Measurements from ENCODE around the gene GFPT1.

GFPT1 gene

DNA sequence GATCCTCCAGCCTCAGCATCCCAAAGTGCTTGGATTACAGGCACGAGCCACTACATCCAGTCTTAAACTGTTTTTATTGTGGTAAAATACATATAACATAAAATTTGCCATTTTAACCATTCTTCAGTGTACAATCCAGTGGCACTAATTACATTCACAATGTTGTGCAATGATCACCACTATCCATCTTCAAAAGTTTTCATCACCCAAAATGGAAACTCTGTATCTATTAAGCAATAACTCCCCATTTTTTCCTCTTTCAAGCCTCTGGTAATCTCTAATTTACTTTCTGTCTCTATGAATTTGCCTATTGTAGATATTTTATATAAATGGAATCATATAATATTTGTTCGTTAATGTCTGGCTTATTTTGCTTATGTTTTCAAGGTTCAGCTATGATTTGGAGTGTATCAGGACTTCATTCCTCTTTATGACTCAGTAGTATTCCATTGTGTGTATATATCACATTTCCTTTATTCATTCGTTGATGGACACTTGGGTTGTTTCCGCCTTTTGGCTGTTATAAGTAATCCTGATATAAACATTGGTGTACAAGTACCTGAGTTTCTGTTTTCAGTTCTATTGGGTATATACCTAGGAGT is 71.8 kb downstream of the GFPT1 start:
- DNase-seq, result no peak
- no peaks in the 10 kb centered on the region for H3K36me3 ChIP-seq
- H3K27me3 ChIP-seq, result no peaks in the 10 kb centered on the region
- H3K4me1 ChIP-seq, result no peaks in the 10 kb centered on the region
- TF ChIP-seq, protein P1, sequence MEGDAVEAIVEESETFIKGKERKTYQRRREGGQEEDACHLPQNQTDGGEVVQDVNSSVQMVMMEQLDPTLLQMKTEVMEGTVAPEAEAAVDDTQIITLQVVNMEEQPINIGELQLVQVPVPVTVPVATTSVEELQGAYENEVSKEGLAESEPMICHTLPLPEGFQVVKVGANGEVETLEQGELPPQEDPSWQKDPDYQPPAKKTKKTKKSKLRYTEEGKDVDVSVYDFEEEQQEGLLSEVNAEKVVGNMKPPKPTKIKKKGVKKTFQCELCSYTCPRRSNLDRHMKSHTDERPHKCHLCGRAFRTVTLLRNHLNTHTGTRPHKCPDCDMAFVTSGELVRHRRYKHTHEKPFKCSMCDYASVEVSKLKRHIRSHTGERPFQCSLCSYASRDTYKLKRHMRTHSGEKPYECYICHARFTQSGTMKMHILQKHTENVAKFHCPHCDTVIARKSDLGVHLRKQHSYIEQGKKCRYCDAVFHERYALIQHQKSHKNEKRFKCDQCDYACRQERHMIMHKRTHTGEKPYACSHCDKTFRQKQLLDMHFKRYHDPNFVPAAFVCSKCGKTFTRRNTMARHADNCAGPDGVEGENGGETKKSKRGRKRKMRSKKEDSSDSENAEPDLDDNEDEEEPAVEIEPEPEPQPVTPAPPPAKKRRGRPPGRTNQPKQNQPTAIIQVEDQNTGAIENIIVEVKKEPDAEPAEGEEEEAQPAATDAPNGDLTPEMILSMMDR (IDR thresholded peaks at IDR 0.05; ENCODE audit: low read depth, low read length), result no peak
- H3K4me3 ChIP-seq (ENCODE audit: low read depth, low read length), result no peak overlapping the region
- no peaks in the 10 kb centered on the region for H3K9me3 ChIP-seq

DNA sequence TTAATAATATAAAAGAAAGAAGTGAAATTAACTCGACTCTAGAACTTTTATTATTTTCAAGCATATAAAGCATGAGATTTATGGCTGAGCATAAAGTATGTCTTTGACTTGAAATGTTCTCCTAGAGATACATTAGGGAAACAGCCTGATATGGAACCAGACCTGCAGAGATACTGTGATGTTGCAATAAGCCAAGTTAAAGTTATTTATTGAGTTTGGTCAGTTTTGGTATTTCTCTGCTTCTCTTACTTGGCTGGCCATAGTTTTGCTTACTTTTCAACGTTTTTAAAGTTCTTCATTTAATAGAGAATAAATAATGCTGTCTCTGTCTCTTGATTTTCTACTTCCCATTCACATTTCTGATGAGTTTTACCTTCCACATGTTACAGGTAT is 76.0 kb downstream of the GFPT1 start:
- no peak for DNase-seq
- TF ChIP-seq, protein P1 (IDR thresholded peaks at IDR 0.05; ENCODE audit: low read depth, low read length), result no peak
- no peaks in the 10 kb centered on the region for H3K4me1 ChIP-seq
- no peak overlapping the region for H3K4me3 ChIP-seq (ENCODE audit: low read depth, low read length)
- no peaks in the 10 kb centered on the region for H3K36me3 ChIP-seq
- H3K9me3 ChIP-seq, result no peaks in the 10 kb centered on the region
- H3K27me3 ChIP-seq, result peaks cover 6% of the 10 kb centered on the region; the same call in 1 of the 2 replicates

DNA sequence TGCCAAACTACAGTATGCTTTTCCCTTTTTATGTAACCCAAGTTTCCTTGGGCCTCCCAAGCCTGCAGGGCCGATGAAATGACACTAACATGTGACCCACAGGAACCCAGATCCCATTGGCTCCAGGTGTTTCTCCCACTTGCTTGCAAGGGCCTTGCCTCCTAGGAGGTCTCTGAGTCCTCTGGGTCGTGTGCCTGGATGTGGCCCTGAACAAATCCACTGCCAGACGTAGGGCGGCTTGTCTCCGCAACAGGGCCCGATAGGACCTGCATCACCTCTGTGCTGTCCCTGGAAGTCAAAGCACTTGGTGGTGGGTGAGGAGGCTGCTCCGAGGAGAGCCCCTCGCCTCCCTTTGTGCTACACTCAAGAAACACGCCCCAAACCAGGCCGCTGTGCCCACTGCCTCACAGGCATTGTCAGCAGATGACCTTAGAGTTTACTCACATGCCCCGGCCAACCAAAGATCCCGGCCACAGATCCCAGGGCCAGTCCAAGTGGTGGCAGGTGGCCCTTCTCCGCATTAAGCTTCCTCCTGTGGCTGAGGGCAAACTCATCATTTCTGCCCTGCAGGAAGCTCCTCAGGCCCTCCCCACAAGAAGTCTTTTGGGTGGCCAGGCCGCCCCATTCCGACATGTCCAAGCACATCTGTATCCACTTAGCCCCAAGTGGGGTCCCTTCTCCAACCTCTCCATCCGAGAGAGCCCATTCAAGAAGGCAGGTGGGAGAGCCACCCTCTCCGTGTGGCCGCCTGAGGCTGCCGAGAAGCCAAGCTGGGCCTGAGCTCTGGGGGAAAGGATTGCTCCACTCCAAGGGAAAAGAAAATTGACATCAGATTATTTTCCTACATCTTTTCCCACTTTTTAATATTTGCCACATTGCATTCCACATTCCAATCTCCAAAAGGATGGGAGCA is 76.7 kb downstream of the GFPT1 start:
- no peak overlapping the region for H3K4me3 ChIP-seq (ENCODE audit: low read depth, low read length)
- no peaks in the 10 kb centered on the region for H3K9me3 ChIP-seq
- no peak for DNase-seq
- no peaks in the 10 kb centered on the region for H3K4me1 ChIP-seq
- TF ChIP-seq, protein P1 (IDR thresholded peaks at IDR 0.05; ENCODE audit: low read depth, low read length), result no peak
- peaks cover 6% of the 10 kb centered on the region; the same call in 1 of the 2 replicates for H3K27me3 ChIP-seq
- H3K36me3 ChIP-seq, result no peaks in the 10 kb centered on the region

DNA sequence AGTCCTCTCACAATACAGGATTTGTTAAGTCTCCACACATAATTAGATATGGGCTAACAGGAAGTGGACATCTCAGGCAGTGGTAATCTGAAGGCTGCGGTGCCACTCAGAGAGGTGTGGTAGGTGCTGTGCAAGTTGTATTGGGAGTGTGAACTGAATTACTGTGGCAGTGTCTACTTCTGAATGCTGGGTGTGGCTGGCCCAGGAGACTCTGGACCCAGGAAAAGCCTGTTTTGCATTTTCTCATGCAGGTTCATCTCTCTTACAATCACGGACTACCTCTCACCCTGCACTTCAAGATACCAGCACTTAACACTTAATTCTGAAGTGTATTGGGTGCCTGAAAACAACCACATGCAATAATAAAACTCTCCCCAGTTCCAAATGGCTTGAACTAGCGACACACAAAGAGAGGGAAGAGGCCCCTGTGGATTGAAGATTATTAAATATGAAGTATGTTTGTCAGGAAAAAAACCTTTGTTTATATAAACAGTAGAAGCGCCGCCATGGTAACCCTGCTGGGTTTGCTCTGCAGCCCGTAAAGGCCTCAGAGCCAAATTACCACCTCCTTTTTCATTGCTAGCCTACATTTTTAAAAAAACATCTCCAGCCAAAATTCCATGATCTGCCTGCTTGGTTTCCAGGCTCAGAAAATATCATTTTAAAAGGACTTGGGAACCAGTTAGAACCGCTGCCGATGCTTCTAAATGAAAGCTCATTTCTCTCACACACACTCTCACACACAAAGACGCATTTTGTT is 77.5 kb downstream of the GFPT1 start:
- Histone ChIP-seq H3K27me3 (peaks cover 6% of the 10 kb centered on the region; the same call in 1 of the 2 replicates), H3K36me3 (no peaks in the 10 kb centered on the region), H3K4me3 (ENCODE audit: low read depth, low read length) (no peak overlapping the region), H3K4me1 (no peaks in the 10 kb centered on the region), H3K9me3 (no peaks in the 10 kb centered on the region)
- TF ChIP-seq, protein P1 (IDR thresholded peaks at IDR 0.05; ENCODE audit: low read depth, low read length), result no peak
- no peak for DNase-seq

DNA sequence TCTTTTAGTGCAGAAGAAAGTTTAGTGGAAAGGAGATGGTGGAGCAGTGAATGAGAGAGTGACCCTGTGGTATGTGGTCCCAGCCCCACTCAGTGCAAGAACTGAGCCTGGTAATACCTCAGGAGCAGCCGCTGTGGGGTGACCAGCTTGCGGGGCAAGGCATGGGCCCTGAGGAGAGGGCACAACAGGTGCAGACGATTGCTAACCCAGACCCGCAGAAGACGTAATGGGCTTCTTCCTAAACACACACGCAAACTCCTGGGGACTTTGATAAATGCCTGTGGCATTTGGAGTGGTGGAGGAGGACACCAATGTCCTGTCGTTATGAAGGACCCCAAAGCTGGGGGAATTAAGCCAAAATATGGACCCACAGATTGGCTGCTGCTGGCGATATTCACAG is 78.7 kb downstream of the GFPT1 start:
- H3K27me3 ChIP-seq, result peaks cover 6% of the 10 kb centered on the region; the same call in 1 of the 2 replicates
- H3K9me3 ChIP-seq, result no peaks in the 10 kb centered on the region
- no peaks in the 10 kb centered on the region for H3K36me3 ChIP-seq
- no peak for DNase-seq
- TF ChIP-seq, protein P1 (IDR thresholded peaks at IDR 0.05; ENCODE audit: low read depth, low read length), result no peak
- H3K4me1 ChIP-seq, result no peaks in the 10 kb centered on the region
- no peak overlapping the region for H3K4me3 ChIP-seq (ENCODE audit: low read depth, low read length)

Measured in BE2C (cell line).